GM12878 (cell line): ENCODE measurements around the gene HABP2. TPM values are rescaled to one million over a fixed set of nuclear protein-coding genes. Genes with fewer than 3 reads are reported as not detected.

Experiments
- ATAC-seq: fragments of 200-7000 bp; cut with Tn5 transposase; 3 replicates; pipeline ENCODE4 v1.9.1; 2020; ENCODE audit warnings: mild to moderate bottlenecking, moderate library complexity
- BruUV-seq: library from RNA; stranded (reverse); fragments of 400-500 nt; replicated peaks from 2 replicates; lab custom pipeline; 2021; lab: Mats Ljungman, UMichigan
- CTCF ChIA-PET: fragments of 300-600 bp; sonication (Branson Sonifier 250); formaldehyde crosslinking; extraction: SDS; loops from one replicate; lab custom pipeline; 2021; ENCODE audit warnings: inconsistent platforms; lab: Yijun Ruan, JAX
- POLR2A ChIA-PET: fragments of 350-600 bp; formaldehyde crosslinking; extraction: SDS; loops from one replicate; lab custom pipeline; 2021; ENCODE audit warnings: inconsistent platforms; lab: Charles Lee
- RAD21 ChIA-PET: fragments of 300-600 bp; sonication (Branson Sonifier 250); formaldehyde crosslinking; loops from one replicate; lab custom pipeline; 2023; ENCODE audit warnings: antibody characterized with exemption; ENCODE audit not compliant: unreplicated experiment; lab: Charles Lee
- SMC1A ChIA-PET: fragments of 300-600 bp; sonication (Branson Sonifier 250); formaldehyde crosslinking; loops from one replicate; lab custom pipeline; 2023; ENCODE audit not compliant: unreplicated experiment, uncharacterized antibody; lab: Charles Lee
- DNase-seq: peaks from one replicate; pipeline ENCODE4 v3.0.0-alpha.2; 2011; ENCODE audit warnings: low read depth, low spot score
- FAIRE-seq: peaks from 3 replicates; lab custom pipeline; 2011; peaks lifted over from hg19 to GRCh38; lab: Jason Lieb, UNC
- H2AFZ ChIP-seq: 2 replicates; pipeline ENCODE4 v1.6.0; 2011; ENCODE audit warnings: low read depth, low read length, control low read depth; ENCODE audit not compliant: control insufficient read depth
- H3K27ac ChIP-seq: 2 replicates; pipeline ENCODE4 v1.5.1; 2011; ENCODE audit warnings: control low read depth; ENCODE audit not compliant: control insufficient read depth, insufficient read depth
- H3K27me3 ChIP-seq, 2 experiments: replicated peaks in 1 of 2; 2 replicates each; pipeline versions ENCODE4 v1.6.0 to v1.6.1; 2011; ENCODE audit warnings: low read length in 1 of 2; ENCODE audit not compliant: control insufficient read depth in 2 of 2, insufficient read depth in 2 of 2
- H3K36me3 ChIP-seq, 2 experiments: 2 replicates each; pipeline ENCODE4 v1.5.1; 2011; ENCODE audit warnings: low read length in 1 of 2; ENCODE audit not compliant: control insufficient read depth in 2 of 2, insufficient read depth in 2 of 2
- H3K4me1 ChIP-seq: 2 replicates; pipeline ENCODE4 v1.6.1; 2011; ENCODE audit warnings: mild to moderate bottlenecking, low read length, moderate library complexity, mixed read lengths; ENCODE audit not compliant: control insufficient read depth, insufficient read depth
- H3K4me2 ChIP-seq: 2 replicates; pipeline ENCODE4 v1.6.0; 2011; ENCODE audit warnings: control low read depth; ENCODE audit not compliant: control insufficient read depth, insufficient read depth
- H3K4me3 ChIP-seq: fragments of 200-600 bp; sonication (generic); 2 replicates; pipeline ENCODE4 v1.5.1; 2016
- H3K79me2 ChIP-seq: 2 replicates; pipeline ENCODE4 v1.6.0; 2011; ENCODE audit warnings: low read length; ENCODE audit not compliant: control insufficient read depth, insufficient read depth
- H3K9ac ChIP-seq: 2 replicates; pipeline ENCODE4 v1.8.0; 2011; ENCODE audit warnings: low read length, control low read depth, mixed read lengths; ENCODE audit not compliant: control insufficient read depth, insufficient read depth
- H3K9me3 ChIP-seq: replicated peaks from 3 replicates; pipeline ENCODE4 v1.5.1; 2011; ENCODE audit warnings: mild to moderate bottlenecking, low read length; ENCODE audit not compliant: control insufficient read depth, insufficient read depth
- H4K20me1 ChIP-seq: 2 replicates; pipeline ENCODE4 v1.6.0; 2011; ENCODE audit not compliant: control insufficient read depth, insufficient read depth
- CREB1 ChIP-seq: IDR thresholded peaks from 2 replicates; pipeline ENCODE4 v1.6.1; 2012; ENCODE audit warnings: low read depth, mild to moderate bottlenecking, inconsistent platforms
- CREM ChIP-seq: IDR thresholded peaks from 2 replicates; pipeline ENCODE4 v1.6.1; 2014; ENCODE audit warnings: antibody characterized with exemption, low read depth
- FOS ChIP-seq: IDR thresholded peaks from 3 replicates; pipeline ENCODE4 v1.6.1; 2011; ENCODE audit warnings: borderline replicate concordance; ENCODE audit not compliant: insufficient read length; ENCODE audit errors: extremely low read depth
- MEF2A ChIP-seq: IDR thresholded peaks from 2 replicates; pipeline ENCODE4 v1.6.1; 2011; ENCODE audit warnings: low read depth, mild to moderate bottlenecking, low read length, moderate library complexity; ENCODE audit not compliant: insufficient read depth
- POU2F2 ChIP-seq: IDR thresholded peaks from 3 replicates; pipeline ENCODE4 v1.6.1; 2011; ENCODE audit warnings: low read depth, mild to moderate bottlenecking, low read length, borderline replicate concordance
- ZNF274 ChIP-seq: IDR thresholded peaks from one replicate; pipeline ENCODE4 v1.8.0; 2011; ENCODE audit not compliant: insufficient read length, insufficient read depth
- WGBS: methylation state at CpG from one replicate; pipeline ENCODE4 v1.1.6; 2016; ENCODE audit warnings: low lambda C conversion rate; ENCODE audit not compliant: insufficient replicate concordance, insufficient coverage; ENCODE audit errors: missing lambda C conversion rate; 5-methylcytosine and 5-hydroxymethylcytosine counted together
- in situ Hi-C: fragments of 300-500 bp; cut with MboI; formaldehyde crosslinking; loops from 9 replicates; pipeline ENCODE4 v1.14.3; 2018; ENCODE audit warnings: mixed read lengths
- intact Hi-C: fragments of 100-400 bp; cut with micrococcal nuclease; formaldehyde crosslinking; loops from one replicate; pipeline ENCODE4 v1.14.2; 2022; ENCODE audit not compliant: unreplicated experiment
- polyA plus RNA-seq, 11 experiments: library from polyadenylated mRNA; depleted of rRNA in 4 of 11; unstranded in 6 of 11; stranded (reverse) in 5 of 11; fragments of >200 nt; fragmentation: Nextera tagmentation in 4 of 11; fragmentation: Illumina TruSeq in 1 of 11; extraction: Ambion mirVana in 4 of 11; extraction: Trizol in 1 of 11; gene quantifications; 1 replicate in 1 of 11; 2 replicates in 10 of 11; pipeline versions ENCODE4 v1.2.1 to v1.2.3, GENCODE V29; 2011 to 2016; ENCODE audit warnings: inconsistent platforms in 2 of 11, missing spikeins in 2 of 11, low read depth in 1 of 11
- total RNA-seq, 4 experiments: library from RNA; depleted of rRNA in 3 of 4; stranded (reverse); fragments of >200 nt in 3 of 4; fragmentation: Illumina TruSeq in 1 of 4; extraction: Trizol in 1 of 4; gene quantifications; 2 replicates each; pipeline versions ENCODE4 v1.2.1 to v1.2.3, GENCODE V29; 2013 to 2021
- TF ChIP-seq, protein P1 (sequence below): fragments of 450-650 bp; formaldehyde crosslinking; IDR thresholded peaks from 2 replicates; pipeline ENCODE4 v1.4.0; 2020; ENCODE audit warnings: mild to moderate bottlenecking, moderate library complexity
- TF ChIP-seq, protein P2 (sequence below): fragments of 450-650 bp; IDR thresholded peaks from 2 replicates; pipeline ENCODE4 v1.6.1; 2014; ENCODE audit warnings: mild to moderate bottlenecking
- TF ChIP-seq, protein P3 (sequence below): IDR thresholded peaks from 2 replicates; pipeline ENCODE4 v1.6.1; 2012; ENCODE audit warnings: improper control_type of control experiment, low read depth, low read length; ENCODE audit not compliant: insufficient replicate concordance
- TF ChIP-seq, protein P4 (sequence below): IDR thresholded peaks from 2 replicates; pipeline ENCODE4 v1.6.1; 2011; ENCODE audit warnings: borderline replicate concordance, low read depth, mild to moderate bottlenecking, moderate library complexity, low read length; ENCODE audit not compliant: insufficient read depth, poor library complexity, severe bottlenecking

Gene HABP2
- total and polyA plus RNA-seq, 10 of the 15 experiments (the other 5 are each of a cell fraction or from before 2014, with no cell fraction given): 0.13 TPM; not detected in 9

DNA sequence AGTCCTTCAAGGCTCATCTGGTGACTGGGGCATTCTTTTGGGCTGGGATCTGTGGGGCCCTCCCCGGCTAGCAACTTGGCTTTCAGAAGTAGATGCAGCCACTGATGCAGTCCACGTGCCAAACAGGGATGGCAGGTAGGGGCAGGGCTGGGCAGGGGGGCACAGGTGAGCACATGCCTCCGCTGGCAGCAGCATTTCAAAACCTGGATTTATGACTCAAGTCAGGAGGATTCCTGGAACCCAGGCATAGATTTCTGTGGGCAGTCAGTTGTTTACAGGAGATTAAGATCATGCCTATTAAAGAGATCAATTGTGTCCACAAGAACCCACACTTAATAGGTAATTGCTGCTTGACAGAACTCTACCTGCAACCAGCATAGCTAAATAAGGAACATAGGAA, 839 bp upstream of the HABP2 start:
- intact Hi-C loops: no loop called here
- SMC1A ChIA-PET: no interaction called here
- no peak for DNase-seq
- TF ChIP-seq CREB1 (no peak), FOS (no peak), MEF2A (no peak), POU2F2 (no peak), CREM (no peak), ZNF274 (no peak)
- TF ChIP-seq, protein P1, sequence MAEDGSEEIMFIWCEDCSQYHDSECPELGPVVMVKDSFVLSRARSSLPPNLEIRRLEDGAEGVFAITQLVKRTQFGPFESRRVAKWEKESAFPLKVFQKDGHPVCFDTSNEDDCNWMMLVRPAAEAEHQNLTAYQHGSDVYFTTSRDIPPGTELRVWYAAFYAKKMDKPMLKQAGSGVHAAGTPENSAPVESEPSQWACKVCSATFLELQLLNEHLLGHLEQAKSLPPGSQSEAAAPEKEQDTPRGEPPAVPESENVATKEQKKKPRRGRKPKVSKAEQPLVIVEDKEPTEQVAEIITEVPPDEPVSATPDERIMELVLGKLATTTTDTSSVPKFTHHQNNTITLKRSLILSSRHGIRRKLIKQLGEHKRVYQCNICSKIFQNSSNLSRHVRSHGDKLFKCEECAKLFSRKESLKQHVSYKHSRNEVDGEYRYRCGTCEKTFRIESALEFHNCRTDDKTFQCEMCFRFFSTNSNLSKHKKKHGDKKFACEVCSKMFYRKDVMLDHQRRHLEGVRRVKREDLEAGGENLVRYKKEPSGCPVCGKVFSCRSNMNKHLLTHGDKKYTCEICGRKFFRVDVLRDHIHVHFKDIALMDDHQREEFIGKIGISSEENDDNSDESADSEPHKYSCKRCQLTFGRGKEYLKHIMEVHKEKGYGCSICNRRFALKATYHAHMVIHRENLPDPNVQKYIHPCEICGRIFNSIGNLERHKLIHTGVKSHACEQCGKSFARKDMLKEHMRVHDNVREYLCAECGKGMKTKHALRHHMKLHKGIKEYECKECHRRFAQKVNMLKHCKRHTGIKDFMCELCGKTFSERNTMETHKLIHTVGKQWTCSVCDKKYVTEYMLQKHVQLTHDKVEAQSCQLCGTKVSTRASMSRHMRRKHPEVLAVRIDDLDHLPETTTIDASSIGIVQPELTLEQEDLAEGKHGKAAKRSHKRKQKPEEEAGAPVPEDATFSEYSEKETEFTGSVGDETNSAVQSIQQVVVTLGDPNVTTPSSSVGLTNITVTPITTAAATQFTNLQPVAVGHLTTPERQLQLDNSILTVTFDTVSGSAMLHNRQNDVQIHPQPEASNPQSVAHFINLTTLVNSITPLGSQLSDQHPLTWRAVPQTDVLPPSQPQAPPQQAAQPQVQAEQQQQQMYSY: no peak
- TF ChIP-seq, protein P2, sequence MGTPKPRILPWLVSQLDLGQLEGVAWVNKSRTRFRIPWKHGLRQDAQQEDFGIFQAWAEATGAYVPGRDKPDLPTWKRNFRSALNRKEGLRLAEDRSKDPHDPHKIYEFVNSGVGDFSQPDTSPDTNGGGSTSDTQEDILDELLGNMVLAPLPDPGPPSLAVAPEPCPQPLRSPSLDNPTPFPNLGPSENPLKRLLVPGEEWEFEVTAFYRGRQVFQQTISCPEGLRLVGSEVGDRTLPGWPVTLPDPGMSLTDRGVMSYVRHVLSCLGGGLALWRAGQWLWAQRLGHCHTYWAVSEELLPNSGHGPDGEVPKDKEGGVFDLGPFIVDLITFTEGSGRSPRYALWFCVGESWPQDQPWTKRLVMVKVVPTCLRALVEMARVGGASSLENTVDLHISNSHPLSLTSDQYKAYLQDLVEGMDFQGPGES: no peak
- TF ChIP-seq, protein P3, sequence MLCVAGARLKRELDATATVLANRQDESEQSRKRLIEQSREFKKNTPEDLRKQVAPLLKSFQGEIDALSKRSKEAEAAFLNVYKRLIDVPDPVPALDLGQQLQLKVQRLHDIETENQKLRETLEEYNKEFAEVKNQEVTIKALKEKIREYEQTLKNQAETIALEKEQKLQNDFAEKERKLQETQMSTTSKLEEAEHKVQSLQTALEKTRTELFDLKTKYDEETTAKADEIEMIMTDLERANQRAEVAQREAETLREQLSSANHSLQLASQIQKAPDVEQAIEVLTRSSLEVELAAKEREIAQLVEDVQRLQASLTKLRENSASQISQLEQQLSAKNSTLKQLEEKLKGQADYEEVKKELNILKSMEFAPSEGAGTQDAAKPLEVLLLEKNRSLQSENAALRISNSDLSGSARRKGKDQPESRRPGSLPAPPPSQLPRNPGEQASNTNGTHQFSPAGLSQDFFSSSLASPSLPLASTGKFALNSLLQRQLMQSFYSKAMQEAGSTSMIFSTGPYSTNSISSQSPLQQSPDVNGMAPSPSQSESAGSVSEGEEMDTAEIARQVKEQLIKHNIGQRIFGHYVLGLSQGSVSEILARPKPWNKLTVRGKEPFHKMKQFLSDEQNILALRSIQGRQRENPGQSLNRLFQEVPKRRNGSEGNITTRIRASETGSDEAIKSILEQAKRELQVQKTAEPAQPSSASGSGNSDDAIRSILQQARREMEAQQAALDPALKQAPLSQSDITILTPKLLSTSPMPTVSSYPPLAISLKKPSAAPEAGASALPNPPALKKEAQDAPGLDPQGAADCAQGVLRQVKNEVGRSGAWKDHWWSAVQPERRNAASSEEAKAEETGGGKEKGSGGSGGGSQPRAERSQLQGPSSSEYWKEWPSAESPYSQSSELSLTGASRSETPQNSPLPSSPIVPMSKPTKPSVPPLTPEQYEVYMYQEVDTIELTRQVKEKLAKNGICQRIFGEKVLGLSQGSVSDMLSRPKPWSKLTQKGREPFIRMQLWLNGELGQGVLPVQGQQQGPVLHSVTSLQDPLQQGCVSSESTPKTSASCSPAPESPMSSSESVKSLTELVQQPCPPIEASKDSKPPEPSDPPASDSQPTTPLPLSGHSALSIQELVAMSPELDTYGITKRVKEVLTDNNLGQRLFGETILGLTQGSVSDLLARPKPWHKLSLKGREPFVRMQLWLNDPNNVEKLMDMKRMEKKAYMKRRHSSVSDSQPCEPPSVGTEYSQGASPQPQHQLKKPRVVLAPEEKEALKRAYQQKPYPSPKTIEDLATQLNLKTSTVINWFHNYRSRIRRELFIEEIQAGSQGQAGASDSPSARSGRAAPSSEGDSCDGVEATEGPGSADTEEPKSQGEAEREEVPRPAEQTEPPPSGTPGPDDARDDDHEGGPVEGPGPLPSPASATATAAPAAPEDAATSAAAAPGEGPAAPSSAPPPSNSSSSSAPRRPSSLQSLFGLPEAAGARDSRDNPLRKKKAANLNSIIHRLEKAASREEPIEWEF: no peak
- TF ChIP-seq, protein P4, sequence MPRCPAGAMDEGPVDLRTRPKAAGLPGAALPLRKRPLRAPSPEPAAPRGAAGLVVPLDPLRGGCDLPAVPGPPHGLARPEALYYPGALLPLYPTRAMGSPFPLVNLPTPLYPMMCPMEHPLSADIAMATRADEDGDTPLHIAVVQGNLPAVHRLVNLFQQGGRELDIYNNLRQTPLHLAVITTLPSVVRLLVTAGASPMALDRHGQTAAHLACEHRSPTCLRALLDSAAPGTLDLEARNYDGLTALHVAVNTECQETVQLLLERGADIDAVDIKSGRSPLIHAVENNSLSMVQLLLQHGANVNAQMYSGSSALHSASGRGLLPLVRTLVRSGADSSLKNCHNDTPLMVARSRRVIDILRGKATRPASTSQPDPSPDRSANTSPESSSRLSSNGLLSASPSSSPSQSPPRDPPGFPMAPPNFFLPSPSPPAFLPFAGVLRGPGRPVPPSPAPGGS: no peak
- TF ChIP-seq, all 136 proteins: peak for 0
- no peak overlapping the region for H2AFZ ChIP-seq
- ChIA-PET POLR2A (no interaction called here), RAD21 (no interaction called here), CTCF (no interaction called here)
- H3K4me2 ChIP-seq: no peak overlapping the region
- no peaks in the 10 kb centered on the region; the same call in 2 of the 3 replicates for H3K9me3 ChIP-seq
- H3K79me2 ChIP-seq: no peaks in the 10 kb centered on the region
- H3K4me1 ChIP-seq: no peaks in the 10 kb centered on the region; the same call in 1 of the 2 replicates
- BruUV-seq: no TSS peak
- no peak overlapping the region for H3K27ac ChIP-seq
- no peak for ATAC-seq
- in situ Hi-C loops: no loop called here
- no peak overlapping the region for H3K9ac ChIP-seq
- 56% methylated on average over 2 of the region's 3 CpGs for WGBS
- no peak for FAIRE-seq
- H3K36me3 ChIP-seq: no peaks in the 10 kb centered on the region
- no peaks in the 10 kb centered on the region for H4K20me1 ChIP-seq
- H3K4me3 ChIP-seq: no peak overlapping the region
- H3K27me3 ChIP-seq: peaks cover 0 to 3% of the 10 kb centered on the region in 2 experiments; a peak in 3 of 4 replicates
